Stimulated activated CD4-positive, alpha-beta T cell treated with anti-CD3 and anti-CD28 coated beads, Interleukin-1b, Interleukin-23, amount 100 ng/mL, for 48 hours (primary cell): ENCODE results near the gene HAUS8.

ENCODE experiments used
- DNase-seq: peaks from one replicate; pipeline ENCODE4 v3.0.0-alpha.2; 2020

HAUS8 gene

DNA sequence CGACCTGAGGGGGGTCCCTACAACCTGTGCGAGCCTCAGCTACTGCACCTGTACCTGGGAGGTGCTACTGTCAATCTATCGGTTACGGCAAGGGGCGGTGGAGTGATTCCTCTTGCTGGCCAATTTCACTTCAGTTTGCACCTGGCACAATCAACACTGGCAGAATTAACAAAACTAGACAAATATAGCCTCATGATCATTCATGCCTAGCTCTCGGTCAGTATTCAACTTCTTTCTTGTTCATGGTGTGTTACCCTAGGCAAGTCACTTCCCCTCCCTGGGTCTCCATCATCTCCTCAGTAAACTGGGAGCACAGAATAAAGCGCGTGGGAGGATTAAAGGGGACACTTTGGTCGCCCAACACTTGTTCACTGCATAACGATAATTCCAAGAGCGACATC, 618 bp downstream of the HAUS8 start:
- DNase-seq: peak; percentile 9

DNA sequence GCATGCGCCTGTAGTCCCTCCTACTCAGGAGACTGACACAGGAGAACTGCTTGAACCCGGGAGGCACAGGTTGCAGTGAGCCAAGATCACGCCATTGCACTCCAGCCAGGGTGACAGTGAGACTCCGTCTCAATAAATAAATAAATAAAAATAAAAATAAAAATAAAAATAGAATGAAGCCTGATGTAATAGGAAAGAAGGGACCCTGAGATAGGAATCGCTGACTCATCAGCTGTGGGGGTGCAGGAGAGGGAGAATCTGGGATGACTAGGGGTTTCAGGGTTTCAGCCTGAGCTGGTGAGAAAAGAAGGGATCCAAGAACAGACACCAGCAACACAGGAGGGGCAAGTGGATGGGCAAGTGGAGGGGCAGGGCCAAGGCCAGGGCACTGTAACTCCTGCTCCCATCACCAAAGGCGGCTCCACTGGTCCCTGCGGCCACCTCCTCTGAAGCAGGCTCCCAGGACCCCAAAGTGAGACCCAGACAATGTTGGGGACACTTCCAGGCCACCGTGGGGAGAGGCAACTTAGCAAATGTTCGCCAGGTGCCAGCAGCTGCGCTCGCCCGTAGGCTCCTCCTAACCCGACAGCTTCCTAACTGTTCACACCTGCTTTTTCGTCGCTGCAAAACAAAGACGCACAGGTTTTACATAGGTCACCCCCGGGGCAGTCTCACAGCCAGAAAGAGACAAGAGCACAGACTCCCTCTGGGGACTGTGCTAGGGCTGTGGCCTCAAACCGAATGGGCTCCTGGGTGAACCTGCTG, 1.2 kb downstream of the HAUS8 start:
- no peak for DNase-seq

DNA sequence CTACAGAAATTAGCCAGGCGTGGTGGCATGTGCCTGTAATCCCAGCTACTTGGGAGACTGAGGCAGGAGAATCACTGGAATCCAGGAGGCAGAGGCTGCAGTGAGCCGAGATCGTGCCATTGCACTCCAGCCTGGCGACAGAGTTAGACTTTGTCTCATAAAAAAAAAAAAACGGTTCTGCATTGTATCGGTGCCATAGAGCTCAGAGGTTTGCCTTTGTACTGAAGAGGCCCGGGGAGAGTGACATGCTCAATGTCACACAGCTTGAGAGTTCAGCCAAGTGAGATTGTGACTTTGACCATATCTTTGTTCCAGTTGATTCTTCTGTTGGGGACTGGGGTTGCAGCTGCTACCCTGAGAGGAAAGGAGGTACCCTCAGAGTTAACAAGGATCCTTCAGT, 4.3 kb downstream of the HAUS8 start:
- DNase-seq: no peak

DNA sequence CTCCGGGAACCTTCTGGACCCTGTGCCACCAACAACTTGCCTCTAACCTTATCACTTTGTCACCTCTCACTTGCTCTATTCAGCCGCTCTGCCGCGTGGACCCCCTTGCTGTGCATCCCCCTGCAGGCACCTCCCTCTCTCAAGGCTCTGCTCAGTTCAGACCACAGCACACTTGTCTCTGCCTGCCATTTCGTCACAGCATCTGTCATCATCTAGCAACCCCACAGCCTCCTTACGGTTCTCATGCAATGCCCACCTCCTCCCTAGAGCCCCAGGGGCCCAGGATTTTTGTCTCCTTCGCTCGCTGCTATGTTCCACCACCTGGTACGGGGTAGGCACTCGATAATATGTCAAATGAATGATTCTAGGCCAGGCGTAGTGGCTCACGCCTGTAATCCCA, 4.8 kb downstream of the HAUS8 start:
- no peak for DNase-seq

DNA sequence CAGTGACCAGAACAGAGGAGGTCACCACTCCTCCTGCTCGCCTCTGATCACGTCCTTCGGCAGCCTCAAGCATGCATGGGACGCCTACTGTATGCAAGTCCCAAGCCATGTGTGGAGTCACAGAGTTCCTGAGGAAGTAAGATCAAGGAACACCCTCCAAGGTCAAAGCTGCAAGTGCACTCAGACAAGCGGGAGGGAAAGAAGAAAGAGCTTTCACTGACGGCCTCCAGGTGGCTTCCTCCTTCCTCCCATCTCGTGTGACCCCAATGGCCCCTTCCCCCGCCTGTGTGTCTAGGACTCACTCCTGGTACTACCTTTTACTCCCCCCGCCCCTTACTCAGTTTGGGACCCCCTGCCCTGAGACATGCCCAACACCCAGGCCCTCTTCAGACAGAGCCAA, 6.1 kb downstream of the HAUS8 start:
- no peak for DNase-seq

DNA sequence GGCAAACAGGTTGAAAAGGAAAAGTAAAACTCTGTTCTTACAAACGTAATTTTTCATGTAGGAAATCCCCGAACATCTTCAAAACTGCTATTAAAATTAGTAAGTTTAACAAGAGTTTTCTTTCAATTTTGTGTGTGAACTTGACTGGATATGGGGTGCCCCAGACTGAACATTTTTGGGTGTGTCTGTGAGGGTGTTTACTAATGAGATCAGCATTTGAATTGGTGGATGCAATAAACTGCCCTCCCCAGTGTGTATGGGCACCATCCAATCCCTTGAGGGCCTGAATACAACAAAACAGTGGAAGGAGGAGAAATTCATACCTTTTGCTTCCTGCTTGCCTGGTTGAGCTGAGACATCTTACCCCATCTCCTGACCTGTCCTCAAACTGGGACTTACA, 11.8 kb downstream of the HAUS8 start:
- no peak for DNase-seq

DNA sequence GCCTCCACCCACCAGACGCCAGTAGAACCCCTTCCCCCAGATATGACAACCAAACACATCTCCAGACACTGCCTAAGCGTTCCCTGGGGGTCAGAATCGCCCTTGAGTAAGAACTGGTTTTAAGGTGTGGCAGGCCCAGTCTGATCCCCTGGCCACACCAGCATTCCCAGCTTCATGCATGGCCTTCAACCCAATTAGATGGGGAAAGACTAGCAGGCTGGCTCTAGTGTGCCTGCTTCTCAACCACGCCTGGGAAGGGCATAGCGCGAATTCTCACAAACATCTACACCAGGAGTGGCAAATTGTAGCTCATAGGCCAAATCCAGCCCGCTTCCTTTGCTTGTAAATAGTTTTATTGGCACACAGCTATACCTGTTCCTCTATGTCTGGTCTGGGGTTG, 13.6 kb downstream of the HAUS8 start:
- DNase-seq: no peak

DNA sequence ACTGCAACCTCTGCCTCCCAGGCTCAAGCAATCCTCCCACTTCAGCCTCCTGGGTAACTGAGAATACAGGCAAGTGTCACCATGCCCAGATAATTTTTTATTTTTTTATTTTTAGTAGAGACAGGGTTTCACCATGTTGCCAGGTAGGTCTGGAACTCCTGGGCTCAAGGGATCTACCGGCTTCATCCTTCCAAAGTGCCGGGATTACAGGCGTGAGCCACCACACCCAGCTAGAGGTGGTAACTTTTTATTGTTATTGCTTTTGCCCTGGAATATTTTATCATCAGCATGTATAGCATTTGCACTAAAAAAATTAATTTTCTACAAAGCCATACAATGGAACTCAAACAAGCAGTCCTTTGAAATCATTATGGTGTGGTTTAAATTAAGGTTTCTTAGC, 14.0 kb downstream of the HAUS8 start:
- no peak for DNase-seq

DNA sequence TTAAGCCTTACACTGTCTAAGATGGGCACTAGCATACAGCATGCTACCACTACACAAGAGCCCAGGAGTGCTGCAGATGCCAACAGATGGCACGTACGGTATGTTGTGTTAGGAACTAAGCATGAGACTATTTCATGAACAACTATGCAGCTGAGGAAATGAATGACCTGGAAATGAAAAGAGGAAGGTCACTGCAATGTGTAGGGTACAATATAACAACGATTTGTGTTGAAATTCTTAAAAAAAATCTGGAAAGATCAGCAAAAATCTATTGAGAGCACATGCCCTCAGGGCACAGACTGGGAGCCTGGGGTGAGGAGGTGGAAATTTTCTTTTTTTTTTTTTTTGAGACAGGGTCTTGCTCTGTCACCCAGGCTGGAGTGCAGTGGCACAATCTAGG, 14.4 kb downstream of the HAUS8 start:
- no peak for DNase-seq

DNA sequence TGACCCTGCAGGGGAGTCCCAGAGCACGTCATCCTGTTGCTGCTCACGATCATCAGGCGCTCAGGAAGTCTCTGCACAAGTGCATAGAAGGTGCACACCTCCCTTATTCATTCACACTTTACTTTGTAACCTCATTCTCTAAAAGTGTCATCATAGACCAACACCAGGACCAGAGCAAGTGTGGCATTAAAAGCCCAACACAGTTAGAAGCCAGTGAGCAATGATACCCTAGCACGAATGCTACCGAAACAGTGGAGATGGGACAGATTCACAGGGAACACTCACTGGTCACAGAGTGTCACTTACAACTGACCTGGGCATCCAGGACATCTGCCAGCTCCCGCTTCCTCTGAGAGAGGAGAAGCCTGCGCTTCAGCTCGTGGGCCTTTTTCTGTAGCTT, 17.0 kb downstream of the HAUS8 start:
- DNase-seq: no peak

DNA sequence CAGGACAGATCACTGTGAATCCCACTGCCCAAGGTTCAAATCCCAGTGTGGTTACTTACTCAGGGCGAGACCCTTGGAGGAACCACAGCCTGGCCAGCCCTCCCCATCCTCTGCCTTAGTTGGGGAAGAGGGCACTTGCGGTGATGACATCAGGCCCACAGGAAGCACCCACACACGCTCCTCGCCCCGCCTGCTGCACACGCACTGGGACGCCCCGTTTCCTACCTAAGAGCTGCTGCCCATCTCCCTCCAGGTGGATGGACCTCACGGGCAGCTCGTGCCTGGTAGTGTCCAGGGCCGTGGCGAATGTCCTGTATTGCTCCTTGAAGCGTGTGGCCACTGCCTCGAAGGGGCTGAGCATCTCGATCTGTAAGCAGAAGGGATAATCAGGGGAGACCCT, 19.6 kb downstream of the HAUS8 start:
- DNase-seq: no peak

DNA sequence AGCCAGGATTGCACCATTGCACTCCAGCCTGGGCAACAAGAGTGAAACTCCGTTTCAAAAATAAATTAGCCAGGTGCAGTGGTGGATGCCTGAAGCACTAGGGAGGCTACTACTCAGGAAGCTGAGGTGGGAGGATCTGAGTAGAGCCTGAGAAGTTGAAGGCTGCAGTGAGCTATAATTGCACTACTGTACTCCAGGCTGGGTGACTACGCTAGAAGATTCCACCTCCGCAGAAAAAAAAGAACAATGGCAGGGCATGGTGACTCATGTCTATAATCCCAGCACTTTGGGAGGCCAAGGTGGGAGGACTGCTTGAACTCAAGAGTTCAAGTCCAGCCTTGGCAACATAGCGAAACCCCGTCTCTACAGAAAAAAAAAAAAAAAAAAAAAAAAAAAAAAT, 20.5 kb downstream of the HAUS8 start:
- no peak for DNase-seq

DNA sequence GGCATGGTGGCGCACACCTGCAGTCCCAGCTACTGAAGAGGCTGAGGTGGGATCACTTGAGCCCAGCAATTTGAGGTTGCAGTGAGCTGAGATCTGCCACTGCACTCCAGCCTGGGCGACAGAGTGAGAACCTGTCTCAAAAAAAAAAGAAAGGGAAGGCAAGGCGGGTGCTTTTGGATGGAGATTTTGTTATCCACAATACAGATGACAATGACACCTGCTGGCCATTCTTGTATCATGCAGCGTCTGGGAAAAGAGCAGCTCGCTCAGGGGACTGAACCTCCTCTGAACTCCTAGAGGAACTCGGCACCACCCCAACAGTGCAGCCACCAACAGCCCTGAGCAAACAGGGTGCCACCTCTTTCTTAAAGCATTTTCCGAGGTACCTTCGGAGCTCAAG, 22.8 kb downstream of the HAUS8 start:
- peak; percentile 9 for DNase-seq

DNA sequence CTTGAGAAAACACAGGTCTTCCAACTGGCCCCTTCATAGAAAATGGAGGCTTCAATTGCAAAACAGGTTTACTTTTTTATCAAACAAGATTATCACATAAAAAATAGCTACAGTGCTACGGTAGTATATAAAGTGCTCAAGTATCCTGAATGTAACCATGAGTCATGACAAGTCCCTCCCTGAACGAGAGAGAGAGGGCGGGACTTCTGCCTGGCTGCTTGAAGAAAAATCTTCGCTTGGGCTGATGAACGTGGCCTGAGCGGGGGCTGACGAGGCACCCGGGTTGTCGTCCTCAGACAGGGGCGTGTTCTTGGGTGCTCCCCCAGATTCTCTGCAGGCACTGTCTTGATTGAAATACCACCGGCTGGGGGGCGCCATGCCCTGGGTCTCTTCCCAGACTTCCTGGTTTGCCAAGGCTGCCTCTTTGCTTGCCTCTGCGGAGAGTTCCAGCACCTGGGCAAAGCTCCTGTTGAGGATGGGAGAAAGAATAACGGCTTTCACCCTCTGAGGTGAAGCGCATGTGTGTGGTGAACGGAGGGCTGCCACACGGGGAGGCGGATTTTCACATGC, 25.5 kb downstream of the HAUS8 start:
- DNase-seq: no peak

DNA sequence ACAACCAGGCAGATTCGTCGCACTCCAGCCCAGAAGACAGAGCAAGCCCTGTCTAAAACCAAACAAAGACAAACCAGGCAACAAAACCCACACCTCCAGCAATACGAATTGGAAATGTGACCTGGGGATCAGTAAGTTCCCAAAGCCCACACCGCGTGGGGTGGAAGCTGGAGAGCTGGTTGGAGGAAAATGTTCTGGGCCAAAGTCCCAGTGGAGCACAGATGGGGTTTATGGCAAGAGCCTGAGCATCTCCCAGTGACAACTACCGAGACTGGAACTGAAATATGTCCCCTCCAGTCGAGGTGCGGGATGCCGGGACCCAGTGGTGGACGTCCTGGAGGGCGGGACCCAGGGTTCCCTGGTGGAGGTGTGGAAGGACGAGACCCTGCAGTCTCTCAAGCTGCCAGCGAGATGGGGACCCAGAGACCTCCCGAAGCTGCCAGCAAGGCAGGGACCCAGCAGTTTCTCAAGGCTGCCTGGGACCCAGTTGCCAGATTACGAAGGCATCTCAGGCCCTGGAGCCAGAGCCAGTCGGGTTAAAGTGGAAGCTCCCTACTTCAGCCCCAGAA, 26.3 kb downstream of the HAUS8 start:
- no peak for DNase-seq

DNA sequence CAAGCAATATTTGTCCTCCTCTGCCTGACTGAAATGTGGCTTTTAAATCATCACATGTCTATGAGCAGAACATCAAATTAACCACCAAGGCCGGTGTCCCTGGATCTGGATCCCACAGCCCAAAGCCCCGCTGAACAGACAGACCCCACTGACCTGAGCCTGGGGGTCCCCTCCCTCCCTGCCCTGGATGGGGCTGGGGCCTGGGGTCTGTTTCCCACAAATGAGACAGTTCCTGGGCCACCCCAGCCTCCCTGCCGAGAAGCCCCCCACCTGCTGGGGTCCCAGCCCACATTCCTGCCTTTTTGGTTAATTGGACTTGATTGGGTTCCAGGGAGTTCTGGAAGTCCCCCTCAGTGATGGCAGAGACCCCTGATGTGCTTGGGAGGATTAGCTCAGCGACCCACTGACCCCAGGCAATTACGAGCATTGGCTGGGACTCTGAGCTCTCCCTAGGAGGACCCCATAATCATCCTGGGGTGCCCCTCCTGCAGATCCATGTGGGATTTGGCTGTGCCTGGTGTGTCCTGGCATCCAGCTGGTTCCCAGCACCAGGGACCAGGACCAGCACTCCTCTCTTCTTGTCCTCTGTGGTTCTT, 29.2 kb downstream of the HAUS8 start:
- DNase-seq: no peak

DNA sequence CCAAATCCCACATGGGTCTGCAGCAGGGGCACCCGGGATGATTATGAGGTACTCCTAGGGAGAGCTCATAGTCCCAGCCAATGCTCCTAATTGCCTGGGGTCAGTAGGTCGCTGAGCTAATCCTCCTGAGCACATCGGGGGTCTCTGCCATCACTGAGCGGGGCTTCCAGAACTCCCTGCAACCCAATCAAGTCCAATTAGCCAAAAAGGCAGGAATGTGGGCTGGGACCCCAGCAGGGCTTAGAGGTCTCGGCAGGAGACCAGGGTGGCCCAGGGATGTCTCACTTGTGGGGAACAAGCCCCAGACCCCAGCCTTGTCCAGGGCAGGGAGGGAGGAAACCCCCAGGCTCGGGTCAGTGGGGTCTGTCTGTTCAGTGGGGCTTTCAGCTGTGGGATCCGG, 31.5 kb downstream of the HAUS8 start:
- DNase-seq: no peak

DNA sequence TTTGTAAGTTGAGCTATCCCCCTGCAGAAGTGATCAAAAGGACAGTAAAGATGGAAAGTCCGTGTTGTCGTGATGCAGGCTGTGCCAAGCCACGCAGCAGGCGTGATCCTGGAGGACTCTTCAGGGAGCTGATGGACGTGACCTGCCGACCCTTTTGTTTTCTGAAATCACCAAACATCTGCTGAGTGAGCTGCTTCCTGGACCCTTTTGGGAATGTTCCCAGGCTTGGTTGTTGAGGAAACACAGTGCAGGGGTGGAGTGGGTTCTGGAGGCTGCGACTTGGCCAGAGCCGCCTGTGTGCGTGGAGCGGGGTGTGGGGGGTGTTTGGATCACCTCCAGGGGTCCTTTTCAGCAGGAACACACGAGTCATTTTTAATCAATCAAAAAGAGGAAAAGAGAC, 33.3 kb downstream of the HAUS8 start:
- no peak for DNase-seq

DNA sequence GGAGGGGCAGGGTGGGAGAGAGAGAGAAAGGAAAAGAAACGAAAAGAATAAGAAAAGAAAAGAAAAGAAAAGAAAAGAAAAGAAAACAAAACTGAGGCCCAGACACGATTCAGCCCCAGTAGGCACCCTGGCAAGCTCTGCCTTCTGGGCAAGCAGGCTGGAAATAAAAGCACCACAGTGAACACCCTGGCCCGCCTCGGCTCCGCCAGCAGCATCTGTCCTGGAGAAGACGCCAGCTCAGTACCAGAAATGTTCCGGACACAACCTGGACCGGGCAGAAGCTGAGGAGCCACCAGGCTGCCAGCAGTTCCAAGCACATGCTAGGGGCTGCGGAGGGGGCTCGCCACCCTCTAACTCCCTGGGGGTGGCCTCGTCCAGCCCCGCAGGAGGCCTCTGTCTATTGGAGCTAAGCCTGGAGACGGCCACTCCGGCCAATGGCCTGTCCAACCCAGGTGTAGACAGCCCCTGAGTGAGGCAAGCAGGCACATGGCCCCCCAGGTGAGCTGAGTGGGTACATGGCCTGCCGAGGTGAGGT, 37.2 kb downstream of the HAUS8 start:
- no peak for DNase-seq

DNA sequence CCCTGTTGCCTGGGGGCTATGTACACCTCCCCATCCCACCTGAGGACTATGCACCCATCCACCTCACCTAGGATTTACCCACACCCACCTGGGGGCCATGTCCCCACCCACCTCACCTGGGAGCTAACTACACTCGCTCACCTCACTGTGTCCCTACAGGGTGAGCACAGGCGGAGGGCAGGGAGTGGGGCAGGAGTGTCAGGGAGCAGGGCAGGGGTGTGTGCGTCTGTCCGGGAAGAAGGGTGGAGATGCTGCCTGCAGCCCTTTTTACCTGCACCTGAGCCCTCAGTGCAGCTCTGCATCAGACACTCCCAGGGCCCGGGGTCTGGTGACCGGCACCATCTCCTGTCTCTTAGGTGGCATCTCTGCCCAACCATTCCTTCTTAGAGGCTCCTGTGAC, 38.1 kb downstream of the HAUS8 start:
- DNase-seq: no peak

DNA sequence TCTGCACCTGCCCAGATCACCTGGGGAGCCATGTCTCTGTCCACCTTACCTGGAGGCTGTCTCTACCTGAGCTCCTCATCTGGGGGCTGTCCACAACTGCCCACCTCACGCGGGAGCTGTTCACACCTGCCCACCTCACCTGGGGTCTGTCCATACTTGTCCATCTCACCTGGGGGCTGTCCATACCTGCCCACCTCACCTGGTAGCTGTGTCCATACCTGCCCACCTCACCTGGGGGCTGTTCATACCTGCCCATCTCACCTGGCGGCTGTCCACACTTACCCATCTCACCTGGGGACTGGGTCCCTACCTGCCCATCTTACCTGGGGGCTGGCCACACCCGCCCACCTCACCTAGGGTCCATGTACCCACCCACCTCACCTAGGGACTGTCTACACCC, 38.6 kb downstream of the HAUS8 start:
- DNase-seq: no peak

DNA sequence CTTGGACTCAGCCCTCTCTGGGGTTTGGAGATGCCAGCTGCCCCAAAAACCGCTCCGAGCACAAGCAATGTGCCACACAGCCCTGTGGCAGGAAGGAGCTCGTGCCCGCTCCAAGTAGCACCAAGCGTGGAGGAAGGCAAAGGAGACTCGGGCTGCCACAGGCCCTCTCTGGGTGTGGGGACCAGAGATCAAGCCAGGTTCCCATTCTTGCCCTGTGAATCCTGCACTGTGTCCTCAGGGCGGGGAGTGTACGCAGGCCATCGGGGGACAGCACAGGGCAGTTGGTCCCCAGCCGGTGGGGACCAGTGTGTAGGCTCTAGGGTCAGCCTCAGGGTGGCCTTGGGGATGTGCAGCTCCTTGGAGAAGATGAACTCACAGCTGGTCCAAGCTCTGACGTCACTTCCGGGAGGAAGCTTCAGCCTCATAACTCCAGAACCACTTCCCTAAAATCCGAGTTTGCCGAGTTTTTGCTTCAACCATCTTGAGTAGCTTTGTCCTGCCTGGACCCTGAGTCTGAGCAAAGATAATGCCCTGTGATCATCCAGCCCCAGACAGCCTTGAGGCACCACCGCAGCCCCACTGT, 39.3 kb downstream of the HAUS8 start:
- DNase-seq: no peak

DNA sequence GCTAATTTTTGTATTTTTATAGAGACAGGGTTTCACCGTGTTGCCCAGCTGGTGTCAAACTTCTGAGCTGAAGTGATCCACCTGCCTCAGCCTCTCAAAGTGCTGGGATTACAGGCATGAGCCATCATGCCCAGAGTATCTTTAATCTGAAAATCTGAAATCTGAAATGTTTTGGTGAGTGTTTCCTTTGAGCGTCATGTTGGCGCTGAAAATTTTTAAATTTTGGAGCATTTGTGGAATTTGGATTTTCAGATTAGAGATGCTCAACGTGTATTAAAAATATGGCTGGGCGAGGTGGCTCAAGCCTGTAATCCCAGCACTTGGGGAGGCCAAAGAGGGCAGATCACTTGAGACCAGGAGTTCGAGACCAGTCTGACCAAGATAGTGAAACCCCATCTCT, 43.5 kb downstream of the HAUS8 start:
- no peak for DNase-seq

DNA sequence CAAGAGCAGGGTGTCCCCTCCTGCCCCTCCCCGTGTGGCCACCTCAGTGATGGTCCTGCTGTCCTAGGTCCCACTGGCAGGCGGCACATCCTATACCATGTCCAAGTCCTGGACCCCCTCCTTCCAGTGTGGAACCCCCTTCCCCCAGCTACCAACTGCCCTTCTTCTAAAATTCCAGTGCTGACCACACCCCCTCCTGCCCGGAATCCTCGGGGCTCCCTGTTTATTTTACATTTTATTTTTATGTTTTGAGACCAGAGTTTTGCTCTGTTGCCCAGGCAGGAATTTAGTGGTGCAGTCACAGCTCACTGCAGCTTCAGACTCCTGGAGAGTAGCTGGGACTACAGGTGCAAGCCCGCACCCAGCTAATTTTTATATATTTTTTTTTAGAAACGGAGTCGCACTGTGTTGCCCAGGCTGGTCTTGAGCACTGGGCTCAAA, 47.7 kb downstream of the HAUS8 start:
- DNase-seq: no peak
